ENCODE data around the gene CD3D.
A peak's percentile ranks its signal among the peaks of the same experiment; 100 is the strongest.

The CD3D gene

GRCh38 chr11:118353084-118353710 lies 10.7 kb upstream of the CD3D start:
- DNase-seq (ENCODE audit: low spot score), result no peak
- H3K9me3 Mint-ChIP-seq, result no peaks in the 10 kb centered on the region
- H3K4me3 Mint-ChIP-seq, result no peak overlapping the region
- peak overlapping the region; percentile 59 for H3K27ac Mint-ChIP-seq
- peaks cover 56% of the 10 kb centered on the region for H3K36me3 Mint-ChIP-seq (ENCODE audit: low read depth)
- no peaks in the 10 kb centered on the region for H3K27me3 Mint-ChIP-seq (ENCODE audit: low read depth)
- peaks cover 18% of the 10 kb centered on the region for H3K4me1 Mint-ChIP-seq (ENCODE audit: low read depth)

- no peaks in the 10 kb centered on the region for H3K9me3 Mint-ChIP-seq
Measured at GRCh38 chr11:118349475-118349874, 7.0 kb upstream of the CD3D start.

GRCh38 chr11:118343981-118344515 lies 1.5 kb upstream of the CD3D start, which contains the start of gene CD3G:
Gene CD3G (plus strand): TSS chr11:118344344. CDS start chr11:118344424, 80 bp downstream.
- Mint-ChIP-seq H3K4me1 (ENCODE audit: low read depth) (peaks cover 64% of the 10 kb centered on the region), H3K27ac (peak within 1 kb of the TSS; percentile 92), H3K27me3 (ENCODE audit: low read depth) (no peaks in the 10 kb centered on the region), H3K9me3 (no peaks in the 10 kb centered on the region), H3K36me3 (ENCODE audit: low read depth) (peaks cover 68% of the 10 kb centered on the region), H3K4me3 (peak within 1 kb of the TSS; percentile 93)
- peak; percentile 61 for DNase-seq (ENCODE audit: low spot score)

More at GRCh38 chr11:118349475-118349874, 7.0 kb upstream of the CD3D start:
- Mint-ChIP-seq H3K36me3 (ENCODE audit: low read depth) (peaks cover 78% of the 10 kb centered on the region), H3K27me3 (ENCODE audit: low read depth) (no peaks in the 10 kb centered on the region), H3K27ac (no peak overlapping the region), H3K4me3 (no peak overlapping the region), H3K4me1 (ENCODE audit: low read depth) (peaks cover 40% of the 10 kb centered on the region)
- DNase-seq (ENCODE audit: low spot score), result no peak

- H3K36me3 Mint-ChIP-seq (ENCODE audit: low read depth), result peaks cover 69% of the 10 kb centered on the region
Measured at GRCh38 chr11:118343248-118343647, 743 bp upstream of the CD3D start.

GRCh38 chr11:118341815-118342489 lies 553 bp downstream of the CD3D start:
- no peak for DNase-seq (ENCODE audit: low spot score)
- H3K4me1 Mint-ChIP-seq (ENCODE audit: low read depth), result peaks cover 59% of the 10 kb centered on the region
- peaks cover 62% of the 10 kb centered on the region for H3K36me3 Mint-ChIP-seq (ENCODE audit: low read depth)
- H3K4me3 Mint-ChIP-seq, result peak overlapping the region; percentile 93
- peak overlapping the region; percentile 92 for H3K27ac Mint-ChIP-seq
- no peaks in the 10 kb centered on the region for H3K9me3 Mint-ChIP-seq
- no peaks in the 10 kb centered on the region for H3K27me3 Mint-ChIP-seq (ENCODE audit: low read depth)

More at GRCh38 chr11:118343248-118343647, 743 bp upstream of the CD3D start:
- peak overlapping the region; percentile 93 for H3K4me3 Mint-ChIP-seq
- H3K27me3 Mint-ChIP-seq (ENCODE audit: low read depth), result no peaks in the 10 kb centered on the region
- no peak for DNase-seq (ENCODE audit: low spot score)
- H3K4me1 Mint-ChIP-seq (ENCODE audit: low read depth), result peaks cover 65% of the 10 kb centered on the region
- no peaks in the 10 kb centered on the region for H3K9me3 Mint-ChIP-seq
- peak overlapping the region; percentile 92 for H3K27ac Mint-ChIP-seq

- H3K27me3 Mint-ChIP-seq (ENCODE audit: low read depth), result no peaks in the 10 kb centered on the region
- H3K27ac Mint-ChIP-seq, result peak overlapping the region; percentile 92
- H3K9me3 Mint-ChIP-seq, result no peaks in the 10 kb centered on the region
- DNase-seq (ENCODE audit: low spot score), result no peak
- H3K36me3 Mint-ChIP-seq (ENCODE audit: low read depth), result peaks cover 62% of the 10 kb centered on the region
- H3K4me1 Mint-ChIP-seq (ENCODE audit: low read depth), result peaks cover 60% of the 10 kb centered on the region
- H3K4me3 Mint-ChIP-seq, result peak overlapping the region; percentile 93
Measured at GRCh38 chr11:118341261-118341660, 1.2 kb downstream of the CD3D start.

GRCh38 chr11:118340449-118340848 lies 2.1 kb downstream of the CD3D start:
- H3K27ac Mint-ChIP-seq, result peak overlapping the region; percentile 100
- peaks cover 56% of the 10 kb centered on the region for H3K4me1 Mint-ChIP-seq (ENCODE audit: low read depth)
- DNase-seq (ENCODE audit: low spot score), result no peak
- H3K9me3 Mint-ChIP-seq, result no peaks in the 10 kb centered on the region
- H3K4me3 Mint-ChIP-seq, result peak overlapping the region; percentile 93
- H3K27me3 Mint-ChIP-seq (ENCODE audit: low read depth), result no peaks in the 10 kb centered on the region
- peaks cover 56% of the 10 kb centered on the region for H3K36me3 Mint-ChIP-seq (ENCODE audit: low read depth)

- Mint-ChIP-seq H3K27me3 (ENCODE audit: low read depth) (no peaks in the 10 kb centered on the region), H3K4me1 (ENCODE audit: low read depth) (peaks cover 59% of the 10 kb centered on the region), H3K36me3 (ENCODE audit: low read depth) (peaks cover 54% of the 10 kb centered on the region), H3K9me3 (no peaks in the 10 kb centered on the region), H3K27ac (peak overlapping the region; percentile 100), H3K4me3 (peak overlapping the region; percentile 93)
- DNase-seq (ENCODE audit: low spot score), result no peak
Measured at GRCh38 chr11:118339281-118339961, 3.1 kb downstream of the CD3D start.

GRCh38 chr11:118338637-118339061 lies 3.9 kb downstream of the CD3D start:
- Mint-ChIP-seq H3K27ac (peak overlapping the region; percentile 100), H3K4me1 (ENCODE audit: low read depth) (peaks cover 57% of the 10 kb centered on the region), H3K4me3 (peak overlapping the region; percentile 93), H3K36me3 (ENCODE audit: low read depth) (peaks cover 54% of the 10 kb centered on the region), H3K9me3 (no peaks in the 10 kb centered on the region), H3K27me3 (ENCODE audit: low read depth) (no peaks in the 10 kb centered on the region)
- DNase-seq (ENCODE audit: low spot score), result peak; percentile 86

- no peaks in the 10 kb centered on the region for H3K27me3 Mint-ChIP-seq (ENCODE audit: low read depth)
- H3K27ac Mint-ChIP-seq, result peak overlapping the region; percentile 77
- no peak for DNase-seq (ENCODE audit: low spot score)
- H3K4me3 Mint-ChIP-seq, result peak overlapping the region; percentile 18
- peaks cover 30% of the 10 kb centered on the region for H3K36me3 Mint-ChIP-seq (ENCODE audit: low read depth)
- peaks cover 31% of the 10 kb centered on the region for H3K4me1 Mint-ChIP-seq (ENCODE audit: low read depth)
- no peaks in the 10 kb centered on the region for H3K9me3 Mint-ChIP-seq
Measured at GRCh38 chr11:118334745-118335144, 7.8 kb downstream of the CD3D start.

GRCh38 chr11:118328745-118329144 lies 13.8 kb downstream of the CD3D start:
- DNase-seq (ENCODE audit: low spot score), result no peak
- Mint-ChIP-seq H3K4me1 (ENCODE audit: low read depth) (no peaks in the 10 kb centered on the region), H3K27me3 (ENCODE audit: low read depth) (peaks cover 2% of the 10 kb centered on the region), H3K27ac (no peak overlapping the region), H3K4me3 (no peak overlapping the region), H3K9me3 (no peaks in the 10 kb centered on the region), H3K36me3 (ENCODE audit: low read depth) (peaks cover 8% of the 10 kb centered on the region)

- Mint-ChIP-seq H3K27me3 (ENCODE audit: low read depth) (peaks cover 2% of the 10 kb centered on the region), H3K27ac (no peak overlapping the region), H3K36me3 (ENCODE audit: low read depth) (peaks cover 11% of the 10 kb centered on the region), H3K4me3 (no peak overlapping the region), H3K4me1 (ENCODE audit: low read depth) (peaks cover 16% of the 10 kb centered on the region), H3K9me3 (no peaks in the 10 kb centered on the region)
- DNase-seq (ENCODE audit: low spot score), result no peak
Measured at GRCh38 chr11:118325283-118325682, 17.2 kb downstream of the CD3D start.

GRCh38 chr11:118322721-118323120 lies 19.8 kb downstream of the CD3D start:
- peaks cover 37% of the 10 kb centered on the region for H3K4me1 Mint-ChIP-seq (ENCODE audit: low read depth)
- no peaks in the 10 kb centered on the region for H3K9me3 Mint-ChIP-seq
- no peak overlapping the region for H3K27ac Mint-ChIP-seq
- peaks cover 18% of the 10 kb centered on the region for H3K36me3 Mint-ChIP-seq (ENCODE audit: low read depth)
- H3K27me3 Mint-ChIP-seq (ENCODE audit: low read depth), result no peaks in the 10 kb centered on the region
- H3K4me3 Mint-ChIP-seq, result no peak overlapping the region
- no peak for DNase-seq (ENCODE audit: low spot score)
